ENCODE data around the gene CDH4.

CDH4 gene

GRCh38 chr20:61385296-61385695, 133.2 kb downstream of the CDH4 start:
- TF ChIP-seq GATA1 (IDR thresholded peaks at IDR 0.05; ENCODE audit: low read depth, low read length), result no peak
- no peak for TF ChIP-seq POLR2A (IDR thresholded peaks at IDR 0.05; ENCODE audit: low read length)
- no peak for DNase-seq

- DNase-seq, result no peak
- no peak for TF ChIP-seq GATA1 (IDR thresholded peaks at IDR 0.05; ENCODE audit: low read depth, low read length)
Measured at GRCh38 chr20:61385731-61386130, 133.7 kb downstream of the CDH4 start.

GRCh38 chr20:61387204-61387953, 135.3 kb downstream of the CDH4 start:
- DNase-seq, result no peak

DNA sequence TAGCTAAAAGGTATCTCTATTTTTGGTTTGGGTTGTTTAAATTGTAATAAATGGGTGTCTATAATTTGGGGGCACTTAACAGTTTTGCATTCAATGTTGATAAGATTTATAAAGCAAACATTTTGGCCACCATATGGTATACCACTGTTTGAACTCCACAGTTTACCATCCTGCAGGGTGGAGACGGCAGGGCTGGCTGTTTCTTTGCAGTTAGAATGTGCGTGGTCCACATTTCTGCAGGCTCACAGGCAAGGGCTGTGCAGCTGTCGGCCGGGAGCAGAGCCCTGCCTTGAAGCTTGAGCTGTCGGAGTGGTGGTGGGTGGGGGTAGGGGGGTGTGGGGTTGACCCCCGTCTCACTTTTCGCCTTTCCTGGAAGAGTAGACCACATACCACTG, 135.9 kb downstream of the CDH4 start:
- no peak for TF ChIP-seq GATA1 (IDR thresholded peaks at IDR 0.05; ENCODE audit: low read depth, low read length)
- no peak for TF ChIP-seq POLR2A (IDR thresholded peaks at IDR 0.05; ENCODE audit: low read length)

More at GRCh38 chr20:61387204-61387953, 135.3 kb downstream of the CDH4 start:
- TF ChIP-seq POLR2A (IDR thresholded peaks at IDR 0.05; ENCODE audit: low read length) (no peak), GATA1 (IDR thresholded peaks at IDR 0.05; ENCODE audit: low read depth, low read length) (no peak)

DNA sequence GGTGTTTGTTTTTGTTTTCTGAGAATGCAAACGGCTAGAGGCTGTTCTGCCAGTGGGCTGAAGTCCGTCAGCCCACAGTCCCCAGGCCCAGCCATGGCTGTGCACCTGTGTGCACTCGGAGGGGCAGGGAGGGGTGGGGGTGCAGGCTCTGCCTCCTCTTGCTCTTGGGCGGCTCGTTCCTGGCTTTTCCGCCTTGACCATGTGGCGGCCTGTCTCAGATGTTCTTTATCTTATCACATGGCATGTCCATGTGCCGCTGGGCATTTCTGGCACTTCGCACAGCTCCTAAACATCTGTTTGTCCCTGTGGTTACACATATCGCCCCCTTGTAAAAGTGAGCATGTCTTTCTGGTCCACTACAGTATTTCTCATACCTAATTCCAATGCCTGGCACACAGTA, 137.0 kb downstream of the CDH4 start:
- no peak for DNase-seq
- TF ChIP-seq GATA1 (IDR thresholded peaks at IDR 0.05; ENCODE audit: low read depth, low read length) (no peak), POLR2A (IDR thresholded peaks at IDR 0.05; ENCODE audit: low read length) (no peak)

More for the DNA sequence above, 135.9 kb downstream of the CDH4 start:
- no peak for DNase-seq

- no peak for DNase-seq
- TF ChIP-seq GATA1 (IDR thresholded peaks at IDR 0.05; ENCODE audit: low read depth, low read length) (no peak), POLR2A (IDR thresholded peaks at IDR 0.05; ENCODE audit: low read length) (no peak)
Measured at GRCh38 chr20:61391185-61391584, 139.1 kb downstream of the CDH4 start.

DNA sequence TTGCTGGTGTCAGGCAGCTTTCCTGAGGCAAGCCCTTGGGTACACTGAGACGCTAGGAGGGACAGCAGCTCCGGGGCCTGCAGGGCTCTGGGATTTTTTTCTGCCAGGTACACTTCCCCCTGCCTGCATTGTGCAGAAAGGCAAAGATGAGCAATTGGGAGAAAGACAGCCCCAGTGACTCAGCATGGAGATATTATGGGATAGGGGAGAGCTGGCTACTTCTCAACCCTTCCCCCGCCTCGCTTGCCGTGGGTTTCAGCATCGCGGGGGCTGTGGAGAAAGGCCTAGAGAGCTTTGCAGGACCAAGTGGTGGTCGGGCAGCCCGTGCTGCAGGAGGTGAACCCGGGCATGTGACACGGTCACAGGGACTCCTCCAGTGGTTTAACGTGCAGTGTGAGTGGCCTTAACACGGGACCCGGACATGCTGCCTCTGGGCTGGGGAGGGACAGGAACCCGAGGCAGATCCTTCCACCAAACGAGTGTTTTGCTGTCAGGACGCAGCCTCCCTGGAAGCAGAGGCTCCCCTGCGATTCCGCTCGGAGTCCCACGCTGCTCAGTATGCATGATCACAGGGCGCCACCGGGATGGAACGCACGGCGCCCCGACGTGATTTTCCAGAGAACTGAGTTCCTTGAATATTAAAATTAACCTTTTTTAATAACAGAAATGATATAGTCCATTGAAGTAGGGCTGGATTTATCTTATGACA, 139.9 kb downstream of the CDH4 start:
- TF ChIP-seq GATA1 (IDR thresholded peaks at IDR 0.05; ENCODE audit: low read depth, low read length) (no peak), POLR2A (IDR thresholded peaks at IDR 0.05; ENCODE audit: low read length) (no peak)

DNA sequence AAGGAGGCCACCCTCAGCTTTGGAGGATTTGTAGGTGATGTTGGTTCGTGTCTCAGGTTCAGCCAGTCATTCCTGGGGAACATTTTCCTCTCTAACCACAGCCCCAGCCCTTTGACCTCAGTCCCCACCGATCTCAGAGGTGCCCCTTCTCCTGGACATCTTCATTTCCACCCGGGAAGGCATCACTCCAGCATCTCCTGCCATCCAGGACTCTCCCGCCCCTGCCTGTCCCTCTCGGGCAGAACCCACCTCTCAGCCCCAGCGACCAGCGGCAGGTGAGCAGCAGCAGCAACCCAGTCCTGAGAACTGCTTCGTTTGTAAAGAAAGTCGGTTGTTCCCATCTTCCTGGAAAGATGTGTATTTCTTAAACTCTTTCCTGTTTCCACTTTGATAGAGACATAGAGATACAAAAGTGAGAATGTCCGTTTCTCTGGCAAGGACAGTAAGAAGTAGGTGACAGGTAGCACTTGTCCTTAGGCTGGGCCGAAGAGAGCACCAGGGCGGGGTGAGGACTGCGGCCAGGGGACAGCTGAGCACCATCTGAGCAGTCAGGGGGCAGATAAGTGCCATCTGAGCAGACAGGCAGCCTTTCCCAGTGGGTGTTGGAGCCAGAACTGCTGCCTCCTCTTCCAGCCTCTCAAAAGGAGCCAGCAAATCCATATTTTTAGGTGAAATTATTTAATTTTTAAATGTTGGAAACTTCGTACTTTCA, 142.2 kb downstream of the CDH4 start:
- no peak for DNase-seq
- no peak for TF ChIP-seq POLR2A (IDR thresholded peaks at IDR 0.05; ENCODE audit: low read length)
- no peak for TF ChIP-seq GATA1 (IDR thresholded peaks at IDR 0.05; ENCODE audit: low read depth, low read length)

More for the DNA sequence above, 139.9 kb downstream of the CDH4 start:
- no peak for DNase-seq

- TF ChIP-seq GATA1 (IDR thresholded peaks at IDR 0.05; ENCODE audit: low read depth, low read length) (no peak), POLR2A (IDR thresholded peaks at IDR 0.05; ENCODE audit: low read length) (no peak)
- no peak for DNase-seq
Measured at GRCh38 chr20:61396262-61396848, 144.3 kb downstream of the CDH4 start.

GRCh38 chr20:61397146-61397545, 145.1 kb downstream of the CDH4 start:
- TF ChIP-seq POLR2A (IDR thresholded peaks at IDR 0.05; ENCODE audit: low read length) (no peak), GATA1 (IDR thresholded peaks at IDR 0.05; ENCODE audit: low read depth, low read length) (no peak)
- DNase-seq, result no peak

DNA sequence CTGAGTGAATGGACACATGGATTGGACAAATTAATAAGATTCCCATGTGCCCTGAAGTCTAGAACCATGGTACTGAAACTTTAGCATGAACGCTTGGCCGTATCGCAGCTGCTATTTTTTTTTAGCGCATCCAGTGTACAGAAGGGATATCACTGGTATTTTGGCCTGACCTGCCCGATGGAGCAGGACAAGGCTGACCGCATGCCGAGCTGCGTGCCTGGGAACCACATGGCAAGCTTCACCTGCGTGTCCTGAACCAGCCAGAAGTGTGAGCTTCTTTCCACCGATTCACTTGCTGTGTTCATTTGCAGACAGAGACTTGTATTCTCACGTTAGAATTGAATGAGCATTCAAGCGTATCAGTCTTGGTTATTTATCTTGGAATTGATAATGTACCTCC, 145.7 kb downstream of the CDH4 start:
- TF ChIP-seq GATA1 (IDR thresholded peaks at IDR 0.05; ENCODE audit: low read depth, low read length) (no peak), POLR2A (IDR thresholded peaks at IDR 0.05; ENCODE audit: low read length) (no peak)
- DNase-seq, result no peak

DNA sequence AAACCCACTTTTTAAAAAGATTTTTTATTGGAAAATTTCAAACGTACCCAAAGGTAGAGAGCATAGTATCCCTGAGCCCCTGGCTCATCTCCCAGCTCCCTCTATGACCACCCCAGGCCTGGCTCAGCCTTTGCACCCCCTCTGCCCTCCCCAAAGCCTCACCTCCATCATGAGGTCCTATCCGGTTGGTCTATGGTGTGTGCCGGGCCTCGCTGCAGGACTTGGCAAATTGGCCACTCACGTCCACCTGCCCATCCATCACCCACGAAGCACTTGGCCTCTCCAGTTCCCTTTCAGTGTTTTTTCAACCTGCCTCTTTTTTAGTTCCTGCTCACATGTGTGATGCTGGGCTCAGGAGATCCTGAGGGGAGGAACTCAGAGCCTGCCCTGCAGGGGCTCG, 147.4 kb downstream of the CDH4 start:
- DNase-seq, result no peak
- TF ChIP-seq POLR2A (IDR thresholded peaks at IDR 0.05; ENCODE audit: low read length), result no peak
- TF ChIP-seq GATA1 (IDR thresholded peaks at IDR 0.05; ENCODE audit: low read depth, low read length), result no peak

DNA sequence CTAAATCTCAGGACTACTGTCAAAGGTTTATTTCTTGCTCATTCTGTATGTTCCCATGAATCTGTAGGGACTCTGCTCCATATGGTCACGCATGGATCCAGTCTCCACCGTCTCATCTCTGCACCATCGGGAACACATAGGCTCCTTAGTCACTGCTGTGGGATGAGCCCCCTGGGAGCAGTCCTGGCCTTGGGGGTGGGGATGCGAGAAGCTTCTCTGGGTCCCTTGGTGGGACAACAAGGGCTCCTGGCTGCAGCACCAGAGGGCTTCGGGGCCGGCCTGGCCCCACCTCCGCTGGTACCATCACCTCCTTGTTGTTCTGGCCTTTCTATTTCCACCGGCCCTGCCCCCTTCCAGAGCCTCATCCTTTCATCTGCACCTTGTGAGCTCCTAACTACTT, 148.4 kb downstream of the CDH4 start:
- TF ChIP-seq GATA1 (IDR thresholded peaks at IDR 0.05; ENCODE audit: low read depth, low read length) (no peak), POLR2A (IDR thresholded peaks at IDR 0.05; ENCODE audit: low read length) (no peak)
- no peak for DNase-seq

- no peak for DNase-seq
Measured at GRCh38 chr20:61404303-61404702, 152.2 kb downstream of the CDH4 start.

More at GRCh38 chr20:61404303-61404702, 152.2 kb downstream of the CDH4 start:
- TF ChIP-seq POLR2A (IDR thresholded peaks at IDR 0.05; ENCODE audit: low read length), result no peak
- TF ChIP-seq GATA1 (IDR thresholded peaks at IDR 0.05; ENCODE audit: low read depth, low read length), result no peak
